HG02973 (cell line): ENCODE measurements around the gene FILIP1L.
A peak's percentile ranks its signal among the peaks of the same experiment; 100 is the strongest.
"Not testable (repeated sequence)": the region's sequence is repeated elsewhere in the genome, so short reads cannot be mapped to it uniquely, and the experiment has no call there.

Experiments used
- ATAC-seq: cut with Tn5 transposase; IDR thresholded peaks from one replicate; pipeline ENCODE4 v1.9.1; 2021; ENCODE audit warnings: moderate library complexity; ENCODE audit not compliant: unreplicated experiment

The FILIP1L gene

DNA sequence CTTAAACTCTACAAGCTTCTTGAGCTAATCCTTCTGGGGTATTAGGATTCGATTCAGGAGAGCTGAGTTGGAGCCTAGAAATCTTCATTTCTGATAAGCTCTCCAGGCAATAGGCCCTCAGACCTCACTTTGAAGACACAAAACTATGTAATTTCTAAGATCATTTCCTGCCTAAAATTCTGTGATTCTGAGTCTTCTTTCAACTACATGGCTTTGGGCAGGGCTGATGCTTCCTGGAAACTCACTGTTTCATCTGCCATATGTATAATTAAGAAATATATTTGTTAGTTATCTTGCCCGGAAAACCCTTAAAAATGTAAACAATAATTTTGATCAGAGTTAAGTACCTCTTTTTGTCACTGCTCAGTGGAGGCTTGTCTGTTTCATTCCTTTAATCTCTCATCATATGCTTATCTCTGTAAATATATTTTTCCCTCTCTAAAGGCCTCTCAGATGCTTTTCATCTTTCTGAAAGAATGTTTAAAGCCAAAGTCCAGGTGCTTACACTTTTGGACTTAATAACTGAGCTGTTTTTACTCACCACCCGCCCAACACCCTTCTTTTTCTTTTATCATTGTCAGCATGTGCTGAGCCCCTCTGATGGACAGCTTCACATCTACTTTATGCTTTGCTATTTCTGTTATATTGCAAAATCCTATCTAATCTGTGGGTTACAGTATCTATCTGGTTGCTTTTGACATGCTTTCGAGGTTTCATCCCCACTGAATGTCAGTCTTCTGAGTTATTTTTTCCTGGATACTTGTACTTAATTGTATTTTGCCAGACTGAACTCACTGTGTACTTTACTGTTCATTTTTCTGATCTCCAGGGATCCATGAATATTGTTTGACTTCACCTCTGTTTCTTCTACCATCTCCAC is 38.2 kb downstream of the FILIP1L start:
- no peak for ATAC-seq

GRCh38 chr3:100075196-100075595 is 39.1 kb downstream of the FILIP1L start:
- no peak for ATAC-seq

- ATAC-seq = no peak
These were observed 40.5 kb downstream of the FILIP1L start for GRCh38 chr3:100073714-100074307.

GRCh38 chr3:100073049-100073713 is 41.1 kb downstream of the FILIP1L start:
- no peak for ATAC-seq

DNA sequence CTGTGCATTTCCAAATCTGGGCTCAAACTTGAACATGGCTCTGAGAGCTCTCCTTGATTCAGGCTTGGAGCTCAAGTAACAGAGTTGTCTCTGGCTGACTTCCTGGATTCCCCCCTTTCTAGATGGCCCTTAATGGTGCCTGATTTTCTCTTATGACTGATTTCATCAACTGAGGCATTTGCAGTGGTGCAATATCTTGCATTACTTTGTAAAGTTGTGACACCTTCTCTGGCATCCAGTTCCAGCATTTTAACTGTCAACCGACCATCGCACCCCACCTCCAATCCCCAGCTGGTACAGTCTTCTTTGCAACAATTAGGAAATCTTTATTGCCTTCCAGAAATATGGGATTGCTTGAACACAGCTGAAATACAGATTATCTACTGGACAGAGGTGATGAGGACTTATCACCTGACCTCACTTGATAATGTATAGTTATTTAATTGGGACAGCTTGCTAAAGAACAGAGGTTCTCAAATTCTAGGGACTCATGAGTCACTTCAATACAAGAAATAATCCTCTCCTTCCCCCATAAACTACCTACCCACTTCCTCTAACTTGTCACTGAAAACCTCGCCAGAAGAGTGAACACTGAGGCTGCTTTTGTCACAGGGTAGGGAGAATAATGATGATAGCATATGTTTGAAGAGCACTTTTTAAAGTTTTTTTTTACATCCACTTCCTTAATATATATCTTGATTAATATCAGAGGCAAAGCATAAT is 41.8 kb downstream of the FILIP1L start:
- ATAC-seq = peak; percentile 65

DNA sequence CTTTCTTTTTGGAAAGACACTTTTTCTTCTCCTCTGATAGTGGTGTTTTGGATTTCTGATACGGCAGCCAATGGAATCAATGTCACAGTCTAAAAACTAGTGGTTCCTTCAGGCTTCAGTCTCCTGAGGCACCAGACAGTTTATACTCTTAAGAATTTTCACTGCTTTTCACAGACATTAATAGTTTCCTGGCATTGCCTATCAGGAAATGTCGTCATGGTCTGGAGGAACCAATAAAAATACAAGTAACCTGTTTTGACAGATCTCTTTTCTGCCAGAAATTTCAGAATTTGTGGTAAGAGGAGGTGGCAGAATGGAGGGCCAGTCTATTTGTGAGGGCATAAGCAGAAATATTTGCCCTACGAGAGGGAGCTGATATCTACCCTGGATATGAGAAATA is 44.8 kb downstream of the FILIP1L start:
- ATAC-seq = no peak

DNA sequence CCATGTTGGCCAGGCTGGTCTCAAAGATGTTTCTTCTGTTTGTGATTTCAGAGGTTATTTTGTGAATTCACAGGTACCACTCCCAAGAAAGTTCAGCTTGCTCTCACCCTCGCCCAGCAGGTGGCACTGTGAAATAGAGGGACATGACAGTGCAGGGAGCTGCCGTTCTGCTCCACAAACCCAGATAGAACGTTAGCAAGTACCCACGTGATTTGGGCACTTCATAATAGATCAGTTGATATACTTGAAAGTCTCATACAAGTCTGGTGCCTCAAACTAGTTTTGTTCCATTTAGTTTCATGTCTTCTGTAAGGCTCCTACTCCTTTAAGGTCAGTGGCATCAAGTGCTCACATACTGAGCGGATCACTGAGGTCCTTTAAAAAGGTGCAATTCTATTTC is 45.5 kb downstream of the FILIP1L start:
- ATAC-seq = peak; percentile 59

DNA sequence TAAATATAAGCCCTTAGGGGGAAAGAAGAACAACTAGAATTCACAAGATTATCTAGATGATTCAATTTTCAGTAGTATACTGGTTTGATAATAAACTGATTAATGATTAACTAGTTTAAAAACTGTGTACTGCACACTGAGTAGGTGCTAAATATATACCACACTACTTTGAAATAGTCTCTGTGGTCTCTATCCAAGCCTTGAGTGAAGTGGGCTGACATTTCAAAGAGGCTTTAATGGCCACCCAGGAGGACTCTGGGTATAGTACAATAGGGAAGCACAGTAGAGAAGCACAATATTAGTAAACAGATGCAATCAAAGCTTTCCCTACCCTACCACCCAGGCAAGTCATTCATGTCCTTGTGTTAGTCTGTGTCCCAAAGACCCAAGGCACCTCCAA is 46.7 kb downstream of the FILIP1L start:
- no peak for ATAC-seq

- no peak for ATAC-seq
These were observed 50.3 kb downstream of the FILIP1L start for GRCh38 chr3:100063929-100064461.

DNA sequence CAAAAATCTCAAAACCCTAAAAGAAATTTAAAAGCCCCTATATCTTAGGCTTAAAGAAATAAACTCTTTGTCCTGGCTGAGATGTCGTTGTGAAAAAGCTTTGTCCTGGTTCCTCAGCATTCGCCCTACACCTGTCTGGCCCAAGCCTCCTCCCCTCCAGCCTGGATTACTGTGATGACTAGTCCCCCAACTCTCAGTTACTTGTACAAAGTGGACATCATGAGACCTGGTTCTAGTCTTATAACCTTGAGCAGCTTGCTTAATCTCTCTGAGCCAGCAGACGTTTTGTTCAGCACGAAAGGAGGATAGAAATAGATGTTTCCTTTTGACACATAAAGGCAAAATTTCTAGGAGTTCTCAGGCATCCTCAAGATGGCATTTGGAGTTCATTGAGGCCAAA is 51.6 kb downstream of the FILIP1L start:
- no peak for ATAC-seq

- no peak for ATAC-seq
These were observed 53.4 kb downstream of the FILIP1L start for GRCh38 chr3:100060685-100061484.

DNA sequence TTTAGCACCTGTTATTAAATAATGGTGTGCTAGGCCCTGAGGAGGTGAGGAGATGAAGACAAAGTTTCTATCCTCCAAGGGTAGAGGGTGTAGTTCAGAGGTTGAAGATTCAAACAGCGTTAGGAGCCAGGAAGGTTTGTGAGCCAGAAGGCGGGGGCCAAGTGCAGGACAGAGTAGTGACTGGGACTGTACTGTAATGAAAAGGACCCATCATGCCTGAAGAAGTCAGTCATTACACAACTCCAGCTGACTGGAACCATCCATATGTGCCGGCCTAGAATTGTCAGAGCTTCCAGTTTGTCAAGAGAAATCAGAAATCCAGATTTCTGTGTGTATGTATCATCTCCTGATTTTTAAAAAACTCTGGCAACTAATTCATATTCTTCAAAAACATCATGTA is 54.8 kb downstream of the FILIP1L start:
- no peak for ATAC-seq

GRCh38 chr3:100057716-100058575 is 56.4 kb downstream of the FILIP1L start:
- ATAC-seq = no peak

DNA sequence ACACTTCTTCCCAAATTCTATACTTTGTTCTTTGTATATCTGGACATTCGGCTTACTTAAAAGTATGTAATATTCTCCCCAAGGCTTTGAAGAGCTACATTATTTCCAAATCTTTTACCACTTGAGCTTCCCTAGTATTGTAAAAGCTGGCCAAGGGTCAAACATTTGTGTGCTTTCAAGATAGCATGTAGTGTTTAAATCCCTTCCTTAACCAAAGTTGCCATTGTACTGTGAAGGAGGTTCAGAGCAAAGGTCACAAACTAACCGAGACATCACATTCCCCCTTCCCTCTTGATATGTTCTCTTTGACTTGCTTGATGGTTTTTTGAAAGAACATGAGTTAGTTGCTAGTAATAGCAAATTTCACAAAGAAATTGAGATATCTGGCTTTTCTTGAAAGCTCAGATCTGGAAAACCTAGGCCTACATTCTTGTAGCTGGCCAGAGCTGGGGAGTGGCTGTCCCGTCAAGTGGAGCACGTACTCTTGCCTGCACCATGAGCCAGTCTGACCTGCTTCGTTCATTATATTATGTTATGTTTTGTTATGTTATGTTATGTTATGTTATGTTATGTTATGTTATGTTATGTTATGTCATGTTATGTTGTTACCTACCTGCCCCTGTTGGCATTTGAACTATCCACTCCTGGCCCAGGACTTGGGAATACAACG is 60.2 kb downstream of the FILIP1L start:
- ATAC-seq = no peak

- not testable (repeated sequence) for ATAC-seq
These were observed 62.8 kb downstream of the FILIP1L start for GRCh38 chr3:100051513-100051912.

DNA sequence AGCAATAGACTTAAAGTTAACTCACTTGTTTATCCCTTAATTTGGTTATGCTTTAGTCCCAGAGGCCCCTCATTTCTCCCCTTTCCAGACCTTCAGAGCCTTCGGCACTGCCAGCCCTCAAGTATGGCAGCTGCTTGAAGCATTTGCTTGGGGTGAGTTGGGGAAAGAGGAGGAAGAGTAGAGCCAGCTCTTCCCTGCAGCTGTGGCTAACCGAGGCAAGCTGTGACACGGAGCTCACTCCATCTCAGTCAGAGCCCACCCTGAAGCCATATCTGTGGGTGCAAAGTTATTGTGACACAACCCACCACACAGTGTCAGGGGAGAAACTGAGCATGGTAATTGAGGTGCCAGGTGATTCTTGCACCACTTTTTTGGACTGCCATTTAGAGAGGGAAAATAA is 66.1 kb downstream of the FILIP1L start:
- ATAC-seq = no peak

DNA sequence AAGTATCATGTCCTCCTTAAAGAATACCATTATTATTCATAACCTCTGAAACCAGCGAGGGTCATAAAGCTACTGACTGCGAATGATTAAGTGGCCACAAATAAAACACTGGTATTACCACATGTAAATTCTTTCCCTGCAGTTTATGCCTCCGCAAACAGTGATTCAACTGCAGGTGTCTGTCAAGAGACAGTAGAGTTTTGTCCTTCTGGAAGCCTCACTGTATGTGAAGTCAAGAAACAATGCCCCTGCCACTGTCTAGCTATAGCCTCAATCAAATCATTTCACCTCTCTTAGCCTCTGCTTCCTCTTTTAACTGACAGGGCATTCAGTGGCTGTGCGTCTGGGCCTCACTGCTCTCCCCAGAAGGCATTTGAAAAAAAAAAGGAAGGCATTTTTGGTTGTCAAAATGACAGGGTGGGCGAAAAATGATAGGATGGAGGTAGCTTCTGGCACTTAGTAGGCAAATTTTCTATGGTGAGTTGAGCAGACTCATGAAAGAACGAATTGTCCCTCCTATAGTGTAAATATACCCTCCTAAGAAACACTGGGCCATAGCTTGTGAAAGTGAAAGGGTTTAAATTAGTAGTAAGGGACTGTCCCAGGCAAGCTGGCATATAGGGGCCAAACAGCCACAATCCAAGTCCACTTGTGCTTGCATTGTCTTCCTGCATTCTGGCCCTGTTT is 66.7 kb downstream of the FILIP1L start:
- peak; percentile 78 for ATAC-seq

GRCh38 chr3:100046986-100047385 is 67.3 kb downstream of the FILIP1L start:
- no peak for ATAC-seq
